NCI-H1092 treated with DMSO at 0.1 percent for 48 hours (cell line): ENCODE measurements around the gene BBLN.
"Not testable (repeated sequence)": the region's sequence is repeated elsewhere in the genome, so short reads cannot be mapped to it uniquely, and the experiment has no call there.

Source experiments
- DNase-seq: peaks from one replicate; lab custom pipeline; 2025; lab: John Stamatoyannopoulos, UW

Gene BBLN, protein sequence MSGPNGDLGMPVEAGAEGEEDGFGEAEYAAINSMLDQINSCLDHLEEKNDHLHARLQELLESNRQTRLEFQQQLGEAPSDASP

DNA sequence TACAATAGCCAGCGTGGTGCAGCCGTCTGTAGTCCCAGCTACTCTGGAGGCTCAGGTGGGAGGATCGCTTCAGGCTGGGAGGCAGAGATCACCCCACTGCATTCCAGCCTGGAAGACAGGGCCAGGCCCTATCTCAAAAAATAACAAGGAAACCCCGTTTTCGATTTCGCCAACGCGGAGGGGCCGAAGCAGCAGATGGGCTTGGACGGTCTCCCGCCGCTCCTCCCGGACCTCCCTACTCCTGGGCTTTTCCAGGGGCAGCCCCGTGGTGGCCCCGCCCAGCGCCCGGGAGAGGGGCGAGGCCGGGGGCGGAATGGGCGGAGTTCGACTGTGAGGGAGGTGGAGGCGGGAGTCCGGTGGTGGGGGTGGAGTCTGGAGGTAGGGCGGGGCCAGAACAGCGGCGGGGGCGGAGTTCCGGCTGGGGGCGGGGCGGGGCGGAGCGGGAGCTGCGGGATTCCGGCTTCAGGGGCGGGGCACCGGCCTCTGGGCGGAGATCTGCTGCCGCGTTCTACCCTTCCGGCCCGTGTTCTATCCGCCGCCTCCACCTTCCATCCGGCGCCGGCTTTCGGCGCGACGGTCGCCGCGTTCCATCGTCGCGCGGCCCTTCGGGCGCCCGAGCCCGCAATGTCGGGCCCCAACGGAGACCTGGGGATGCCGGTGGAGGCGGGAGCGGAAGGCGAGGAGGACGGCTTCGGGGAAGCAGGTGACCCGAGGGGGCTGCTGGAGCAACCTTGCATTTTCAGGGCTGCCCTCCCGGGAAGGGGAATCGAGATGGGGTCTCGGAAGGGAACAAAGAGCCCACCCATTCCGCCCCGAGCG lies at the start of gene BBLN:
Gene BBLN, plus strand, starts transcription at position 482 of the 819 bp plus-strand sequence. Its CDS starts 143 bp downstream, at position 625.
- peak; percentile 94 for DNase-seq

DNA sequence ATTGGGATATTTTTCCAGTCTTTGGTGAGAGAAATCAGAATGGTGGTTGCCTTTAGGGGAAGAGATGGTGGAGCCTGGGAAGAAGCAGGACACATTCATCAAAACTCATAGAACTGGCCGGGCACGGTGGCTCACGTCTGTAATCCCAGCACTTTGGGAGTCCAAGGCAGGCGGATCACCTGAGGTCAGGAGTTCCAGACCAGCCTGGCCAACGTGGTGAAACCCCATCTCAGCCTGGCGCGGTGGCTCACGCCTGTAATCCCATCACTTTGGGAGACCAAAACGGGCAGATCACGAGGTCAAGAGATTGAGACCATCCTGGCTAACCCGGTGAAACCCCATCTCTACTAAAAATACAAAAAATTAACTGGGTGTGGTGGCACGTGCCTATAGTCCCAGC lies 48.3 kb upstream of the BBLN start:
- not testable (repeated sequence) for DNase-seq

DNA sequence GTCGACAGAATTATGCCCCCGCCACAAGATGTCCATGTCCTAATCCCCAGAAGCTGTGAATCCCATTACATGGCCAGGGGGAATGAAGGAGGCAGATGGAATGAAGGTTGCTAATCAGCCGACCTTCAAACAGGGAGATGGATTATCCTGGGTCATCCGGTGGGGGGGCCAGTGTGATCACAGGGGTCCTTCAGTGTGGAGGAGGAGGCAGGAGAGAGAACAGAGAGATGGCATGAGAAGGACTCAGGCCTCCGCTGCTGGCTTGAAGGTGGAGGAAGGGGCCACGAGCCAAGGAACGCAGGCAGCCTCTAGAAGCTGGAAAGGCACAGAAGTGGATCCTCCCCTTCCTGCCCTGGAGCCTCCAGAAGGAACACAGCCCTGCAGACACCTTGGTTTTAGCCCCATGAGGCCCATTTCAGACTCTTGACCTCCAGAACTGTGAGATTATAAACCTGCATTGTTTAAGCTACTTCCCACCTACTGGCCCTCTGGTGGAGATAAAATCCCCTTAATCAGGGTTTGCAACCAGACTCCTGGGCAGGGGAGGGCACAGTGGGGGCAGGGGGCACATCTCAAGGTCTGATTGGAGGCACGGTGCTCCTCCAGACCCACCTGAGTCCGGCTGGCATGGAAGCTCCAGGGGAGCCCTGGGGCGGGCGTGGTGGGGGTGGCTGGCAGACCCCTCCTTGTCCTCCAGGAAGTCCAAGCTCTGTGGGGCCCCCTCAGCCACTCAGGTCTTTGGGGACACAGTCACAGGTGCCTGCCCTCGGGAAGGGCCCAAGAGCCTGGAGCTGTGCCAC lies 46.3 kb upstream of the BBLN start:
- no peak for DNase-seq

DNA sequence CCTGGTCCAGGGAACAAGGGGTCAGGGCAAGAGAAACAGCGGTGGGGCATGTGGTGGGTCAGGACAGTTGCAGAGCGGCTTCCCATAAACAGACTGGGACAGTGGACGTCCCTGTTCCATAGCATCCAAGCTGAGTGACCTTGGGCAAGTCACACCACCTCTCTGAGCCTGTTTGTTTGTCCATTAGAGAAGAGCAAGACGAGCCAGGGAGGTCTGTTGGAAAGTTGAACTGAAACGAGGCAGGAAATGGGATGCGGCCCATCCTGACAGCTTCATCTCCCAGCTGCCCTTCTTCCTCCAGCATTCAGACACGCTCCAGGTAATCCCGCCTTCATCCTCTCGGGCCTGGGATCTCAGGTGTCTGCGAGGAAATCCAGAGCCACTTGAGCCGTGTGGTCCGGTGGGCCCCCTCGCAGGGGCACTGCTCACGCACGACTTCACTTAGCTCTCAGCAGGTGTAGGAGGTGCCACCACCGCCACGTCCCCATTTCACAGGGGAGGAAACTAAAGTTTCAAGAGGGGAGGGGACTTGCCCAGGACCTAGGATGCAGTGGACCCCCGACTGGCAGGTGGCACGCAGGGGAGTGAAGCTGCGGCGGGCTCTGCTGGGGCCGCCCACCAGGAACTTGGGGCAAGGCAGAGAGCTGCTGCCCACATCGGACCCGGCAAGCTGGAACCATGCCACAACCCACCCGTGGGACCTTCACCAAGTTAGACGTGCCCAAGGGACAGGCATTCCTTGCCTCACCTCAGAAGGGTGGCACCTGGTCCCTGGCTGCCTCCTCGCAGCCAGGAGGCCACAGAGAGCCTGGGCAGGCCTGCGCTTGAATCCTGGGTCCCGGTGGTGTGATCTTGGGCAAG lies 45.5 kb upstream of the BBLN start:
- no peak for DNase-seq

DNA sequence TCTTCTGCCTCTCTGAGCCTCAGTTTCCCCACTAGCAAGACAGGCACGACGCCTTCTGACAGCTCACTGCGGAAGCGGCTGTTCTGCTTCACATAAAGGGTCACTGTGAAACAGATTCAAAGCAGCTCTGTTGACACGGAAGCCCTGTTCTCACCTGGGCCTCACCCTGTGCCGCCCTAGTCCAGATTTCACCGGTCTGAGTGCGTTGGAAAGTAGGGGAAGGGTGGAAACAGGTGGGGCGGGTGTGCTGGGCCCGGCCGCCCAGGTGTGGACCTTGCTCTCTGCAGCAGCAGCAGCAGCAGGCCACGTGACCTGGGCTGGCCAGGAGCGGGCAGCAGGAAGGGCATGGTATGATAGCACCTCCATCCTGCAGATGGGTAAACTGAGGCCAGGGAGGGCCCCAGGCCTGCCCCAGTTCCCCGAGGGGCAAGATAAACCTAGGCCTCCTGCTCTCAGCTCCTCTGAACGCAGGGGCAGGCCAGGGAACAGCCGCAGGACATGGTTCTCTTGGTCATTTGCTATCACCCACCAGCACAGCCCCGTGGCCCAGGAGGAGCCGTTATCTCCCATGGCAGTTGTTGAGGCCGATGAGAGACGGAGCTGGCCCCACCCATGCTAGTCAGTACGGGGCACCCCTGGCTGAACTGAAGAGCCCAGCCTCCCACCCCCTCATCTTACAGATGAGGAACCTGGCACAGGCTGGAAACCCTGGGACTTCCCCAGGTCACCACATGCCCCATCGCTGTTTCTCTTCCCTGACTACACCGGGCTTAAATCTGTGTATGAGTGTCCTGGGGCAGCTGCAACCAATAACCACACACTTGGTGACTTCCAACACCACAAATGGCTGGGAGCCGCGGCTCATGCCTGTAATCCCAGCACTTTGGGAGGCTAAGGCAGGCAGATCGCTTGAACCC lies 44.6 kb upstream of the BBLN start:
- DNase-seq: no peak

DNA sequence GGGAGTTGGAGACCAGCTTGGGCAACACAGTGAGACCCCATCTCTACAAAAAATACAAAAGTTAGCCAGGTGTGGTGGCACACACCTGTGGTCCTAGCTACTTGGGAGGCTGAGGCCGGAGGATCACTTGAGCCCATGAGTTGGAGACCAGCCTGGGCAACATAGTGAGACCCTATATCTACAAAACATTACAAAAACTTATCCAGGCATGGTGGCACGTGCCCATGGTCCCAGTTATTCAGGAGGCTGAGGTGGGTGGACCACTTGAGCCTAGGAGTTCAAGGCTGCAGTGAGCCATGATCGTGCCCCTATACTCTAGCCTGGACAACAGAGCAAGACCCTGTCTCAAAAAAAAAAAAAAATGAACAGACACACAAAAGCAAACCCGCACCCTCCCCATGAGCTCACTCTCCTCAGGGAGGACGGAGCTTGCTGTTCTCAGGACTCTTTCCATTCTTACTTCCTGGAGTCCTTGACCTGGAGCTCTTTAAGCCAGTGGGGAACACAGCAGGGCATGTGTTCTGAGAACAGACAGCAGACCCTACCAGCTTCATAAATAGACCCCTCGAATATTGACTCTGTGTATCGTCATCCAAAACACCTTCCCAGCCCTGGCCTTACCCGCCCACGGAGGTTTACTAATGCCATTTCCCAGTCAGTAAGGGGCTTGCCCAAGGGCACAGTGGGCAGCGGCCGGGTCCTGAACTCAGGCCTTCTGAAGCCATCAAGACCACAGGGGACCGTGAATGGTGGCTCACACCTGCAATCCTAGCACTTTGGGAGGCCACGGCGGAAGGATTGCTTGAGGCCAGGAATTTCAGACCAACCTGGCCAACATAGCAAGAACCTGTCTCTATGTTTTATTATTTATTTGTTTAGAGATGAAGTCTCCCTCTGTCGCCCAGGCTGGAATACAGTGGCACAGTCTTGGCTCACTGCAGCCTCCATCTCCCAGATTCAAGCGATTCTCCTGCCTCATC lies 43.7 kb upstream of the BBLN start:
- no peak for DNase-seq

DNA sequence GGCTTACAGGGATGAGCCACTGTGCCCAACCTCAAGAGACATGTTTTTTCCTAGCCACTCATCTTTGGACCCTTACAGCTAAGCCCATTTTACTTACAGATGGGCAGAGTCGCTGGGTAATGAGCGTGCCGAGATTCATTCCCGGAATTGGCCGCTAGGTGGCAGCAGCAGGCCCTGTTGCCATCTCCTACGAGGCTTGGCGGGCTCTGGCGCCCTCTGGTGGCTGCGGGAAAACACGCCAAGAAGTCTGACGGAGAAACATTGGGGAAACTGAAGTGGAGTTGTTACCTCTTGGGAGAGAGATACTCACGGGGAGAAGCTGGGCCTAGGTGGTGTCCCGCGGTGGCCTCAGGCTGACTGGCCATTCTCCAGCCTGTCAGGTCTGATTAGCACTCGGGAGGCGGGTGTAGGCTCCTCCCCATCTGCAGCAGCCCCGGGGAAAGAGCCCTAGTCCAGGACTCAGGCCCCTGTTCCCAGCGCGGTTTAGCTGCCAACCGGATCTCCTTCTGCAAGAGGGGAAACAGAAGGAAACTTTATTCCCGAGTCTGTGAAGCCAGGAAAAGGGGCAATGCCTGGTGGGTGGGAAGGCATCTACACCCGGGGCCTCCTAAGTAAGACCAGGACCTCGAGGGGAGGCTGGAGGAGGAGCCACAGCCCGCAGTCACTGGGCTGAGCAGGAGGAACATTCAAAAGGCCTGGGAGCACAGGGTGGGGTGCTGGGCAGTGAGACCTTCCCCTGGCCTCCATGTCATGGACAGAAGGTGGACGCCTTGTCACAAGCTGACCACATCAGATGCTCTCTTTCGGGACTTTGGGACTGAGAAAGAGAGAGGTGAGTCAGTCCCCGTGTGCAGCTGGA lies 42.2 kb upstream of the BBLN start:
- DNase-seq: peak; percentile 87

DNA sequence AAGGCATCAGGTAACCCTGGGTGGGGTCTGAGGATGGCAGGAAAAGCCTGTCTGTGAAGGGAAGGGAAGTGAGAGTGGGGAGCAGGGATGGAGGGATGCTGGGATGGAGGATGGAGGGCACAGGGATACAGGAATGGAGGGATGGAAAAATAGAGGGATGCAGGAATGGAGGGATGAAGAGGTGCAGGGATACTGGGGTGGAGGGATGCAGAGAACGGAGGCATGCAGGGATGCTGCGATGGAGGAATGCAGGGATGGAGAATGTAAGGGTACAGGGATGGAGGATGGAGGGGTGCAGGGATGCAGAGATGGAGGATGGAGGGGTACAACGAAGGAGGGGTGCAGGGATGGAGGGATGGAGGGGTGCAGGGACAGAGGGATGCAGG lies 41.6 kb upstream of the BBLN start:
- no peak for DNase-seq

DNA sequence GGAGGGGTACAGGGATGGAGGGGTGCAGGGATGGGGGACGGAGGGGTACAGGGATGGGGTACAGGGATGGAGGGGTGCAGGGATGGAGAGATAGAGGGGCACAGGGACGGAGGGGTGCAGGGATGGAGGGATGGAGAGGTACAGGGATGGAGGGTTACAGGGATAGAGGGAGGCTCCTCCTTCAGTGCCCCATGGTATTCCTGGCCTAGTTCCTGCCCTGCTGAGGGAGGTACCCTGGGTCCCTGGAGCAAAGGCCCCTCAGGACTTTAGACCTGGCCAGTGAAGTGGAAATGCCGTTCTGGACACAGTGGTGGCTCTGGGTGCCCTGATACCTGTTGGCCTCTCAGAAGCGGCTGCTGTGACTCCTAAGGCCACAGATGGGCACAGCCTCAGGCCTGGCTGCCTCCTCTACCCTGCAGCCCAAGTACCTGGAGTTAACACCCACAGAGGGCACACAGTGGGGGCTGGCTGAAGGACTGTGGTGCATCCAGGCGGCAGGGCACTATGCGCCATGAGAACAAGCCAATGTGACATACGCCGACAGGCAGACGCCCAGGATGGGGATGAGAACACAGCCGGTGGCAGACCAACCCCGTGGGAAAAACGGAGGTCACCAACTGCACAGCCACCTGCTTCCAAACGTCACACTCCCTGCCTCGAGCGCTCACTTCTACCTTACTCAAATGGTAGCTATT lies 40.9 kb upstream of the BBLN start:
- no peak for DNase-seq

DNA sequence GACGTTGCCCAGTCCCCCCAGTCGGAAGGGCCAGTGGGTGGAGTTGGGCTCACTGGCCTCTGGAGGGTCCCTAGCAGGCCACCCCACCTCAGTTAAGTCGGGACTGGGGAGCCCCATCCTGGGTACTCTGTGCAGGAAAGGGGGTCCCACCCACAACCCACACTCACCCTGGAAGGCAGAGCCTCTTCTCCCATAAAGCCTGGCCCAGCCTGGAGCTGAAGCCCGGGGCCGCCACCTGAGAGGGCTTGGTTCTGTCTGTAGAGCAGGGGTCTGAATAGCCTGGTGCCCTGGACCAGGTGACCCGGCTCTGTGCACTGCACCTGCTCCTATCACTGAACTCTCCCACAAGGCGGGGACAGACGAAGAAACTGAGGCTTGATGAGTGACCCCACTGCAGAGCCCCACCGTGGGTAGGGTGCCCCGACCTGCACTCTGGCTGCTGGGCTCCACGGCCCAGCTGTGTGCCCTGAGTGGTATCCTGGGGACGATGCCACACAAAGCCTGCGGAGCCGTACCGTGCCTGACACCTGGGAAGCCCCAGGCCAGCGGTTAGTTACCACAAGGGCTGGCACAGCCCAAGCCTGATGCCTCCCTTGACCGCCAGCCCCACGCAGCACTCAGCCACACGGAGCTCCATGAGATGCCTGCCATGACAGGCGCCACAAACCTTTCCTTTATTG lies 39.9 kb upstream of the BBLN start:
- DNase-seq: no peak

DNA sequence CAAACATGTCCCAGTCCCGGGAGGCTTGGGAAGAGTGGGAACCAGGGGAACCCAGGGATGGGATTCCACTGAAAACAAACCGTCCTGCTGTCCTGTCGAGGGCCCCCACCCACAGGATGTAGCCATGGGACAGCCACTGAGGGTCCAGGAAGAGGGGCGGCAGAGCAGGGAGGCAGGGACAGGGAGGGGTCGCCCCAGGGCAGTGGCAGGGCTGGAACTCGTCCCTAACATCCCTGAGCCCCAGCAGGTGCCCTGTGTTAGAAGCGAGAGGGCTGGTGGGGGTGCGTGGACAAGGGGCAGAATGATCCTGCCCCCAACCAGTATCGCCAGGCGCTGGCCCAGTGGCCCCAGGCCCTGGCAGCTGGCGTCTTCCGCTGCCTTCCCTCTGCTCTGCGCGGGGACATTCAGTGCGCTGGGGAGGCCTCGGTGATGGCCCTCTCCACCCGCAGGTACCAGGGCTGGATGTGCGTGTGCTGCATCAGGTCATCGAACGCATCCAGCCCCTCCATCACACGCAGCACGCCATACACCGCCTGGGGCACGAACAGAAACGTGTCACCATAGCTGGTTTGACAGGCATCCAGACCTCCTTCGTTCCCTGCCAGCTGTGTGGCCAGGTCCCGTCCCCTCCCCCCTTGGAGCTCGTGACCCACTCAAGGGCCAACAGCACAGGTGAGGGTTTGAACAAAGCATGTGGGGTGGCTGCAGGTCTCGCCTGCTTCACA lies 39.2 kb upstream of the BBLN start:
- no peak for DNase-seq

DNA sequence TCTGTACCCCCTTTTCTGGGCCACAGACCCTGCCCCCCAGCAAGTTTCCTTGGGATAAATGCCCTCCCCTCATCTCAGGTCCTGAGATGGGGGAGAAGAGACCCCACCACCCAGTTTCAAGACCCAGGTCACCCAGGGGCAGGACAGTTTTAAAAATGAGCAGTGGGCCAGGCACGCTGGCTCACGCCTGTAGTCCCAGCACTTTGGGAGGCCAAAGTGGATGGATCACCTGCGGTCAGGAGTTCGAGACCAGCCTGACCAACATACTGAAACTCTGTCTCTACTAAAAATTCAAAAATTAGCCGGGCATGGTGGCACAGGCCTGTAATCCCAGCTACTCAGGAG lies 38.6 kb upstream of the BBLN start:
- no peak for DNase-seq

DNA sequence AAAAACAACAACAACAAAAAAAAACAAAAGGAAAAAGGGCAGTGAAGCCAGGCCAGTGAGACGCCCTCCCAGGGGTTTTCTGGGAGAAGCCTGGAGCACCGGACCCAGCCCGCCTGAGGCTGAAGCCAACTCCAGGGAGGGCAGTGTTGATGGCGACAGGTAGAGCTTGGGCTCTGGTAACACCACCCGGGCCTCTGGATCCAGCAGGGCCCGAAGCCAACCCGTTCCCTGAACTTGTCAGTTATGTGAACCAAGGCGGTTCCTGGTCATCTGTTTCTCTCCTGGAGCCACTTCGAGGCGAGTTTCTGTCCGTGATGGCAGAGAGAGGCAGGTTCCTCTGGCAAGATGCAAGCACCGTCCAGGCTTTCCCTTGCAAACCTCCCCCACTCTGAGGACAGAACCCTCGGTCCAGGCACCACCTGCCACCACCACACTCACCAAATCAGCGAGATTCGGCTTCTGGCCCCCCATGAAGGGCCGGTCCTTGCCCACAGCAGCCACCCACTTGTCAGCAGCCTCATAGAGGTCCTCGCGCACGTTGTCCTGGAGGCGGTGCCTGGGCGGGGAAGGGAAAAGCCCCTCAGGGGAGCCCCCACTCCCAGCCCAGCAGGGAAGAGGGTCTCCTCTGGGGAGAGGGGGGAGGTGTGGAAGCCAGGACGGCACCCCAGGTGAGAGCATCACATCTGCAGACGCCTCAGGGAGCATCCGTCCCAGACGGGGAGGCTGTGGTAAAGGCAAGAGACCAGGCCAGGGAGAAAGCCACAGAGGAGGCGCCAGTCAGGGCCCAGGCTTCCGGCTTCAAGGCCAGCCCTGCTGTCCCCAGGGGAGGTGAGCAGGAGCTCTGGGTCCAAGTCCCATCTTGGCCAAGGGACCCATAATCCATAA lies 37.9 kb upstream of the BBLN start:
- no peak for DNase-seq

DNA sequence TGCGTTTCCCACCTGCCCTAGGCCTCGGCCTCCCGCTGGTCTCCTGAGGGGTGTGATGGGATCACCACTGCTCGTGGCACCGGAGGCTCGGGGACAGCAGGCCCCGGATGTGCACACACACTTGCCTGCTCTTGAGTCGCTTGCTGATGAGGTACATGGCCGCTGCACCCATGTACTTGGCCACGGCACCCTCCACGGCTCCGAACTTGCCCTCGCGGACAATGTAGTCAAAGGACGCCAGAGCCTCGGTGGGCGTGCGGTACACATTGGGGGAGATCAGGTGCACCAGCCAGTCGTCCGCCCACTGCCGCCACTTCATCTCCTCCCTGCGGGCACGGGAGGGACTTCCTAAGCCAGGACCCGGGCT lies 37.3 kb upstream of the BBLN start:
- no peak for DNase-seq

DNA sequence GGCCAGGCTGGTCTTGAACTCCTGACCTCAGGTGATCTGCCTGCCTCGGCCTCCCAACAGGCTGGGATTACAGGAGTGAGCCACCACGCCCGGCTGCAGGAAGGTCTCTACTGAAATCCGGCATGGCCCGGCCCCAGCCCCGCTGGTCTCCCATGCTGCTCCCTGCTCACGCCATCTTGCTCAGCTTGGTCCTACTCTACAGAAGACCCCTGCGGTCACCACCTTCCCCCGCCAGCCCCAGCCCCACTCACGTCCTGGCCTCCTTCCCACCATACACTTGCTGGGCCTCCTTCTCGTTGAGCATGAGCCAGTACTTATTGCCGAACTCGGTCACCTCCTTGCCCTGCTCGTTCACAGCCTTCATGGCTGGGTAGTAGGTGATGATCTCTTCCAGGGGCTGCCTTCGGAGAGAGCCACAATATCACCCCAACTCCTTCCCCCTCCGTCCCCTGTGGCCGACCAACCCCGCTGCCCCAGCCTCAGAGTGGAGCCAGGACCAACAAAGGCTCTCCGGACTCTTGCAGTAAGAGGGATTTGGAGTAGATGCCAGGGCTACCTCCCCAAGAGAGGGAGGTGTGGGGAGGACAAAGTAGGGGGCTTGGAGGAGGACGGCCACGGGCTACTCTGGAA lies 36.5 kb upstream of the BBLN start:
- no peak for DNase-seq

DNA sequence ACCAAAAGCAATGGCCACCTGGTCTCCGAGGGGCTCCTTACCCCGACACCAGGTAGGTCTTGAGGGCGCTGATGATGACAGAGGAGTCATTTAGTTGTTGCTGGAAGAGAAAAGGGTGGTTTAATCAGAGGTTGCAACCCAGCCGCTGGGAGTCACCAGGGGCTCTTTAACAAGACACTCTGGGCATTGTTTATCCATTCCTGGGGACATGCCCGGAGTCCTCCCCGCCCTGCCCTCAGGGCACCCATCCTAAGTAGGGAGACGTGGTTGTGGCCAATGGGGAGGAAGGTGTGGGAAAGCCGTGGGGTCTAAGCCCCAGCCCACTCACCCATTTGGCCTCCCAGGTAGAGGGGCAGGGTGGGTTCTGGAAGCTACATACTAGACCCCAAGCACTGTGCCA lies 35.6 kb upstream of the BBLN start:
- no peak for DNase-seq
